Measurements from ENCODE around the gene DUOXA2.
A peak's percentile ranks its signal among the peaks of the same experiment; 100 is the strongest.

DNA sequence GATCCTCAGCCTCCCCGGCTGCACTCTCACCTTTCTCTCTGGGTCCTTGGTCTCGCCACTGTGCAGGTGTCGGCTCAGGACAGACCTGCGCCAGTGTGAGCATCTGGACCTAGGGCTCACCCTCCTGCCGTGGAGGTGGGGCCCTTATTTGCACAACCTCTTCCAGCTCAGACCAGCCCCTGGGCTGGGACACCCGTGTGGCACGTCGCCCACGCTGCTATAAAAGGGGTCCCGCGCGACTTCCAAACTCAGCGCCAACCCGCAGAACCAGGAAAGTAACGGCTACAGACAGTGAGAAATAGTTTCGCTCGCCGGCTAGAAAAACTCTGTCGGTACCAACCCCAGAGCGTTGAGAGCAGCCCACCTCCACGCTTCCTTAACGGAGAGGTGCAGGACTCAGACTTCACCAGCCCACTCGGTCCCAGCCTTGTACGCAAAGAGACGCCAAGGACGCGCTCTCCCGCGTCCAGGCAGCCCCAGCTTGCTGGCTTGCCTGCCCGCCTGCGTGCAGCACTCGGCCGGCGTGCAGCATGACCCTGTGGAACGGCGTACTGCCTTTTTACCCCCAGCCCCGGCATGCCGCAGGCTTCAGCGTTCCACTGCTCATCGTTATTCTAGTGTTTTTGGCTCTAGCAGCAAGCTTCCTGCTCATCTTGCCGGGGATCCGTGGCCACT is at the start of gene DUOXA2, which contains the start of gene DUOX2:
- TF ChIP-seq EZH2phosphoT487 (IDR thresholded peaks at IDR 0.05; ENCODE audit: insufficient read depth, low read depth) (peak; percentile 23; the same call in 1 of the 2 replicates), EZH2 (IDR thresholded peaks at IDR 0.05; ENCODE audit: insufficient read depth, poor library complexity, severe bottlenecking) (peak; percentile 2)

Measured in GM23248 (cell line).